GM12878 (cell line): Measurements from ENCODE around the gene GRM5. TPM values are rescaled to one million over a fixed set of nuclear protein-coding genes. Genes with fewer than 3 reads are reported as not detected.

ENCODE experiments used
- ATAC-seq: fragments of 200-7000 bp; cut with Tn5 transposase; 3 replicates; pipeline ENCODE4 v1.9.1; 2020; ENCODE audit warnings: mild to moderate bottlenecking, moderate library complexity
- BruUV-seq: library from RNA; stranded (reverse); fragments of 400-500 nt; replicated peaks from 2 replicates; lab custom pipeline; 2021; lab: Mats Ljungman, UMichigan
- CTCF ChIA-PET: fragments of 300-600 bp; sonication (Branson Sonifier 250); formaldehyde crosslinking; extraction: SDS; loops from one replicate; lab custom pipeline; 2021; ENCODE audit warnings: inconsistent platforms; lab: Yijun Ruan, JAX
- POLR2A ChIA-PET: fragments of 350-600 bp; formaldehyde crosslinking; extraction: SDS; loops from one replicate; lab custom pipeline; 2021; ENCODE audit warnings: inconsistent platforms; lab: Charles Lee
- RAD21 ChIA-PET: fragments of 300-600 bp; sonication (Branson Sonifier 250); formaldehyde crosslinking; loops from one replicate; lab custom pipeline; 2023; ENCODE audit warnings: antibody characterized with exemption; ENCODE audit not compliant: unreplicated experiment; lab: Charles Lee
- SMC1A ChIA-PET: fragments of 300-600 bp; sonication (Branson Sonifier 250); formaldehyde crosslinking; loops from one replicate; lab custom pipeline; 2023; ENCODE audit not compliant: unreplicated experiment, uncharacterized antibody; lab: Charles Lee
- DNase-seq: peaks from one replicate; pipeline ENCODE4 v3.0.0-alpha.2; 2011; ENCODE audit warnings: low read depth, low spot score
- FAIRE-seq: peaks from 3 replicates; lab custom pipeline; 2011; peaks lifted over from hg19 to GRCh38; lab: Jason Lieb, UNC
- H2AFZ ChIP-seq: 2 replicates; pipeline ENCODE4 v1.6.0; 2011; ENCODE audit warnings: low read depth, low read length, control low read depth; ENCODE audit not compliant: control insufficient read depth
- H3K27ac ChIP-seq: 2 replicates; pipeline ENCODE4 v1.5.1; 2011; ENCODE audit warnings: control low read depth; ENCODE audit not compliant: control insufficient read depth, insufficient read depth
- H3K27me3 ChIP-seq, 2 experiments: replicated peaks in 1 of 2; 2 replicates each; pipeline versions ENCODE4 v1.6.0 to v1.6.1; 2011; ENCODE audit warnings: low read length in 1 of 2; ENCODE audit not compliant: control insufficient read depth in 2 of 2, insufficient read depth in 2 of 2
- H3K36me3 ChIP-seq, 2 experiments: 2 replicates each; pipeline ENCODE4 v1.5.1; 2011; ENCODE audit warnings: low read length in 1 of 2; ENCODE audit not compliant: control insufficient read depth in 2 of 2, insufficient read depth in 2 of 2
- H3K4me1 ChIP-seq: 2 replicates; pipeline ENCODE4 v1.6.1; 2011; ENCODE audit warnings: mild to moderate bottlenecking, low read length, moderate library complexity, mixed read lengths; ENCODE audit not compliant: control insufficient read depth, insufficient read depth
- H3K4me2 ChIP-seq: 2 replicates; pipeline ENCODE4 v1.6.0; 2011; ENCODE audit warnings: control low read depth; ENCODE audit not compliant: control insufficient read depth, insufficient read depth
- H3K4me3 ChIP-seq: fragments of 200-600 bp; sonication (generic); 2 replicates; pipeline ENCODE4 v1.5.1; 2016
- H3K79me2 ChIP-seq: 2 replicates; pipeline ENCODE4 v1.6.0; 2011; ENCODE audit warnings: low read length; ENCODE audit not compliant: control insufficient read depth, insufficient read depth
- H3K9ac ChIP-seq: 2 replicates; pipeline ENCODE4 v1.8.0; 2011; ENCODE audit warnings: low read length, control low read depth, mixed read lengths; ENCODE audit not compliant: control insufficient read depth, insufficient read depth
- H3K9me3 ChIP-seq: replicated peaks from 3 replicates; pipeline ENCODE4 v1.5.1; 2011; ENCODE audit warnings: mild to moderate bottlenecking, low read length; ENCODE audit not compliant: control insufficient read depth, insufficient read depth
- H4K20me1 ChIP-seq: 2 replicates; pipeline ENCODE4 v1.6.0; 2011; ENCODE audit not compliant: control insufficient read depth, insufficient read depth
- KAT2A ChIP-seq: conservative IDR thresholded peaks from 2 replicates; pipeline ENCODE4 v1.6.1; 2011; ENCODE audit warnings: low read depth, low read length; ENCODE audit not compliant: control insufficient read depth
- POLR2AphosphoS5 ChIP-seq: IDR thresholded peaks from 2 replicates; pipeline ENCODE4 v1.6.1; 2011; ENCODE audit warnings: mild to moderate bottlenecking, low read length, inconsistent platforms
- YY1 ChIP-seq: IDR thresholded peaks from 2 replicates; pipeline ENCODE4 v1.6.1; 2011; ENCODE audit warnings: low read depth, mild to moderate bottlenecking, low read length
- ZNF592 ChIP-seq: fragments of 450-650 bp; IDR thresholded peaks from 2 replicates; pipeline ENCODE4 v1.6.1; 2017; ENCODE audit warnings: mild to moderate bottlenecking, moderate library complexity
- WGBS: methylation state at CpG from one replicate; pipeline ENCODE4 v1.1.6; 2016; ENCODE audit warnings: low lambda C conversion rate; ENCODE audit not compliant: insufficient replicate concordance, insufficient coverage; ENCODE audit errors: missing lambda C conversion rate; 5-methylcytosine and 5-hydroxymethylcytosine counted together
- in situ Hi-C: fragments of 300-500 bp; cut with MboI; formaldehyde crosslinking; loops from 9 replicates; pipeline ENCODE4 v1.14.3; 2018; ENCODE audit warnings: mixed read lengths
- intact Hi-C: fragments of 100-400 bp; cut with micrococcal nuclease; formaldehyde crosslinking; loops from one replicate; pipeline ENCODE4 v1.14.2; 2022; ENCODE audit not compliant: unreplicated experiment
- polyA plus RNA-seq, 11 experiments: library from polyadenylated mRNA; depleted of rRNA in 4 of 11; unstranded in 6 of 11; stranded (reverse) in 5 of 11; fragments of >200 nt; fragmentation: Nextera tagmentation in 4 of 11; fragmentation: Illumina TruSeq in 1 of 11; extraction: Ambion mirVana in 4 of 11; extraction: Trizol in 1 of 11; gene quantifications; 1 replicate in 1 of 11; 2 replicates in 10 of 11; pipeline versions ENCODE4 v1.2.1 to v1.2.3, GENCODE V29; 2011 to 2016; ENCODE audit warnings: inconsistent platforms in 2 of 11, missing spikeins in 2 of 11, low read depth in 1 of 11
- total RNA-seq, 4 experiments: library from RNA; depleted of rRNA in 3 of 4; stranded (reverse); fragments of >200 nt in 3 of 4; fragmentation: Illumina TruSeq in 1 of 4; extraction: Trizol in 1 of 4; gene quantifications; 2 replicates each; pipeline versions ENCODE4 v1.2.1 to v1.2.3, GENCODE V29; 2013 to 2021

Gene GRM5
- total and polyA plus RNA-seq, 10 of the 15 experiments (the other 5 are each of a cell fraction or from before 2014, with no cell fraction given) = not detected

- TF ChIP-seq ZNF592 = no peak
- TF ChIP-seq POLR2AphosphoS5 = no peak
Observed at GRCh38 chr11:88666364-88666763, 399.4 kb downstream of the GRM5 start (continued).

- in situ Hi-C loops = no loop called here
- Histone ChIP-seq H3K9me3 (no peaks in the 10 kb centered on the region), H3K4me1 (no peaks in the 10 kb centered on the region), H3K79me2 (no peaks in the 10 kb centered on the region), H4K20me1 (no peaks in the 10 kb centered on the region), H3K36me3 (no peaks in the 10 kb centered on the region)
- ChIA-PET RAD21 (no interaction called here), CTCF (no interaction called here)
- ATAC-seq = no peak
- DNase-seq = no peak
- TF ChIP-seq YY1 (no peak), KAT2A (no peak)
- TF ChIP-seq, all 136 proteins: peak for 0
- no peak overlapping the region for H3K4me2 ChIP-seq
- no TSS peak for BruUV-seq
- no peak for FAIRE-seq
- POLR2A ChIA-PET = no interaction called here
- H3K27me3 ChIP-seq = no peaks in the 10 kb centered on the region
- 0% methylated on average over 1 of the region's 1 CpG for WGBS
- SMC1A ChIA-PET = no interaction called here
- H2AFZ ChIP-seq = no peak overlapping the region
- intact Hi-C loops = no loop called here
- no peak overlapping the region for H3K27ac ChIP-seq
- H3K9ac ChIP-seq = no peak overlapping the region
- no peak overlapping the region for H3K4me3 ChIP-seq
Observed at GRCh38 chr11:88657076-88657738, 408.6 kb downstream of the GRM5 start.
